ENCODE data around the gene GUCD1. TPM values are rescaled to one million over a fixed set of nuclear protein-coding genes. Genes with fewer than 3 reads are reported as not detected.

Gene GUCD1
- total RNA-seq, 2 donors from 2014 or later = 44.4 to 58.7 TPM

DNA sequence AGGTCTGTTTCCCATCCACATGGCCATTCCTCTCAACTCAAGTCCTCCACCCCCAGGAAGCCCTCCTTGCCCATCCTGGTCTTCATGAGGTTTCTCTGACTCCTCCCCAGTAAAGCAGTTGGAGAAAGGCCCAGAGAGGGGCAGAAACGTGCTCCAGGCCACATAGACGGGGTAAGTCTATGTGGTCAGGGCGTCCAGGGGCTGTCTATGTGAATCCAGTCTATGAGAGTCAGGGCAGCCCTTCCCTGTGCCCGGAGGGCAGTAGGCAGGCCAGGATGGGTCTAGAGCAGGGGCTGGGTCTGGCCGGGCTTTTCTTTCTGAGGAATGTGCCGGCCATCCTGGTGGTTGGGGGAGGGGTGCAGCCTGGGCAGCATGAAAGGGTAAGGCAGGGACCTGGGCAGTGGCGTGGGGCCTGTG lies 11.7 kb downstream of the GUCD1 start:
- peaks cover 0 to 41% of the 10 kb centered on the region in 2 donors for H3K36me3 ChIP-seq (replicated peaks in 1 of 2; ENCODE audit: insufficient read depth in 1 of 2, low read depth in 2 of 2)
- TF ChIP-seq, protein P1, sequence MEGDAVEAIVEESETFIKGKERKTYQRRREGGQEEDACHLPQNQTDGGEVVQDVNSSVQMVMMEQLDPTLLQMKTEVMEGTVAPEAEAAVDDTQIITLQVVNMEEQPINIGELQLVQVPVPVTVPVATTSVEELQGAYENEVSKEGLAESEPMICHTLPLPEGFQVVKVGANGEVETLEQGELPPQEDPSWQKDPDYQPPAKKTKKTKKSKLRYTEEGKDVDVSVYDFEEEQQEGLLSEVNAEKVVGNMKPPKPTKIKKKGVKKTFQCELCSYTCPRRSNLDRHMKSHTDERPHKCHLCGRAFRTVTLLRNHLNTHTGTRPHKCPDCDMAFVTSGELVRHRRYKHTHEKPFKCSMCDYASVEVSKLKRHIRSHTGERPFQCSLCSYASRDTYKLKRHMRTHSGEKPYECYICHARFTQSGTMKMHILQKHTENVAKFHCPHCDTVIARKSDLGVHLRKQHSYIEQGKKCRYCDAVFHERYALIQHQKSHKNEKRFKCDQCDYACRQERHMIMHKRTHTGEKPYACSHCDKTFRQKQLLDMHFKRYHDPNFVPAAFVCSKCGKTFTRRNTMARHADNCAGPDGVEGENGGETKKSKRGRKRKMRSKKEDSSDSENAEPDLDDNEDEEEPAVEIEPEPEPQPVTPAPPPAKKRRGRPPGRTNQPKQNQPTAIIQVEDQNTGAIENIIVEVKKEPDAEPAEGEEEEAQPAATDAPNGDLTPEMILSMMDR (IDR thresholded peaks at IDR 0.05) = no peak
- no peak for TF ChIP-seq POLR2A (IDR thresholded peaks at IDR 0.05)
- H3K4me3 ChIP-seq = no peak overlapping the region
- H3K9me3 ChIP-seq = no peaks in the 10 kb centered on the region
- peak overlapping the region in 3 of 4 donors; percentile 11 to 48 (median 24) for H3K27ac ChIP-seq
- DNase-seq (no peak), ATAC-seq (no peak)
- H3K4me1 ChIP-seq = peaks cover 41% of the 10 kb centered on the region
- intact Hi-C loops (cut with DNase I) = no loop called here
- 47 to 55% methylated on average over 2 to 7 of the region's 7 CpGs for WGBS, 2 donors
- H3K27me3 ChIP-seq = no peaks in the 10 kb centered on the region

- no peaks in the 10 kb centered on the region for H3K27me3 ChIP-seq
Measured at GRCh38 chr22:24542641-24543040, 12.3 kb downstream of the GUCD1 start.

DNA sequence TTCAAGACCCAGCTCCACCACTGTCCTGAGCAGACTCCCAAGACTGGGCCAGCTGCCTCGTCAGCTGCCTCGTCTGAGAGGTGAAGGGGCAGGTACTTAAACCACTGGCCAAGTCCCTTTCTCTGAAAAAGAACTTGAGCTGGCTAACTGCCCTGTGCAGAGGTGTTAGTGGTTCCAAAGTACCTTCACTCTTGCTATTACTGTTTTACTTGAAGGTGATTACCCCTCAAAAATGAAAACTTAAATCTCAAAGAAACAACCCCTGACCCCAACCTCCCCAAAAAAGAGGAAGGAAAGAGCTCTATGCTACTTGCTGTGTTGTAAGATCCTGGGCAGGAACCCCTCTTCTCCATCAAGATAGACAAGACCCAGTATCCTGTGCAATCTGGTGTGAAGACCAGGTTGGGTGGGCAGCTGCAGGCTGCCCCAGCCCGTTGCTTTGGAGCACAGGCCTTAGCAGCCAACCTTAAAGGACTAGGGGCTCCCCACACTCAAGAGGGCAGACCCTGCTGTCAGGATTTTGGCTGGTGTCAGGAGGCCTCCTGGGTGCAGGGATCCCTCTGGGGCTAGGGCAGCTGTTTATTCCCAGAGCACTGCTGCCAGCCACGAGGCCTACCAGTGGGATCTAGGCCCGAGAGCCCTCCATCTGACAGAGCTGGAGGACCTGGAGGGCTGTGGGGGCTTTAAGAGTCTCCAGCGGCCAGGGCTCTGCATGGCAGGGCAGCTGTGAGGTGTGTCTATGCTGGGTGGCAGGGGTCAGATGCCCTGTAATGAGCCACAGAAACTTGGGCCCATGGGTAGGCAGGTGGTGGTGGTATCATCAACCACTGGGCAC lies 13.0 kb downstream of the GUCD1 start:
- ATAC-seq (no peak), DNase-seq (no peak)
- H3K27ac ChIP-seq = peak overlapping the region in 1 of 4 donors; percentile 48
- TF ChIP-seq POLR2A (IDR thresholded peaks at IDR 0.05) = no peak
- TF ChIP-seq, protein P1 (IDR thresholded peaks at IDR 0.05) = no peak
- H3K36me3 ChIP-seq (replicated peaks in 1 of 2; ENCODE audit: insufficient read depth in 1 of 2, low read depth in 2 of 2) = peaks cover 0 to 31% of the 10 kb centered on the region in 2 donors
- intact Hi-C loops (cut with DNase I) = no loop called here
- no peaks in the 10 kb centered on the region for H3K27me3 ChIP-seq
- 50 to 51% methylated on average over 2 to 6 of the region's 6 CpGs for WGBS, 2 donors
- H3K9me3 ChIP-seq = no peaks in the 10 kb centered on the region
- H3K4me1 ChIP-seq = peaks cover 41% of the 10 kb centered on the region
- no peak overlapping the region for H3K4me3 ChIP-seq

More at GRCh38 chr22:24542641-24543040, 12.3 kb downstream of the GUCD1 start:
- WGBS, 2 donors = 17 to 38% methylated on average over 2 to 8 of the region's 9 CpGs
- H3K36me3 ChIP-seq (replicated peaks in 1 of 2; ENCODE audit: insufficient read depth in 1 of 2, low read depth in 2 of 2) = peaks cover 0 to 38% of the 10 kb centered on the region in 2 donors
- peak; percentile 70 for ATAC-seq
- peaks cover 41% of the 10 kb centered on the region for H3K4me1 ChIP-seq
- peak overlapping the region in 3 of 4 donors; percentile 11 to 48 (median 24) for H3K27ac ChIP-seq
- H3K4me3 ChIP-seq = no peak overlapping the region
- peak; percentile 63 to 83 (median 72) for DNase-seq
- intact Hi-C loops (cut with DNase I) = no loop called here
- TF ChIP-seq, protein P1 (IDR thresholded peaks at IDR 0.05) = peak in 4 of 7 experiments; percentile 33 to 42 (median 38)
- no peak for TF ChIP-seq POLR2A (IDR thresholded peaks at IDR 0.05)
- H3K9me3 ChIP-seq = no peaks in the 10 kb centered on the region

- H3K4me1 ChIP-seq = peaks cover 46% of the 10 kb centered on the region
- ATAC-seq (no peak), DNase-seq (no peak)
- peaks cover 0 to 24% of the 10 kb centered on the region in 2 donors for H3K36me3 ChIP-seq (replicated peaks in 1 of 2; ENCODE audit: insufficient read depth in 1 of 2, low read depth in 2 of 2)
- no peak overlapping the region for H3K4me3 ChIP-seq
- no peak for TF ChIP-seq POLR2A (IDR thresholded peaks at IDR 0.05)
- TF ChIP-seq, protein P1 (IDR thresholded peaks at IDR 0.05) = no peak
- H3K9me3 ChIP-seq = no peaks in the 10 kb centered on the region
- H3K27ac ChIP-seq = no peak overlapping the region
- no peaks in the 10 kb centered on the region for H3K27me3 ChIP-seq
- intact Hi-C loops (cut with DNase I) = no loop called here
- WGBS, 2 donors = 89 to 92% methylated on average over 2 of the region's 2 CpGs
Measured at GRCh38 chr22:24540470-24540869, 14.5 kb downstream of the GUCD1 start.
